ENCODE measurements around the gene CNN2.

The CNN2 gene

GRCh38 chr19:1087813-1088415, 61.5 kb downstream of the CNN2 start:
- no peak for TF ChIP-seq CTCF (conservative IDR thresholded peaks at IDR 0.05; ENCODE audit: control insufficient read depth, insufficient read depth, low read depth, low read length)
- no peak overlapping the region for H3K4me3 ChIP-seq (ENCODE audit: control insufficient read depth, low read depth, low read length)
- no peak for DNase-seq (ENCODE audit: low read depth)

GRCh38 chr19:1088416-1089010, 62.1 kb downstream of the CNN2 start:
- no peak for TF ChIP-seq CTCF (conservative IDR thresholded peaks at IDR 0.05; ENCODE audit: control insufficient read depth, insufficient read depth, low read depth, low read length)
- H3K4me3 ChIP-seq (ENCODE audit: control insufficient read depth, low read depth, low read length), result no peak overlapping the region
- no peak for DNase-seq (ENCODE audit: low read depth)

Data from fibroblast of mammary gland (primary cell).